HG03354 (cell line): ENCODE data around the gene RAB32.
"Not testable (repeated sequence)": the region's sequence is repeated elsewhere in the genome, so short reads cannot be mapped to it uniquely, and the experiment has no call there.

Source experiments
- ATAC-seq: cut with Tn5 transposase; IDR thresholded peaks from one replicate; pipeline ENCODE4 v1.9.1; 2021; ENCODE audit warnings: mild to moderate bottlenecking; ENCODE audit not compliant: unreplicated experiment, poor library complexity, severe bottlenecking

The RAB32 gene

GRCh38 chr6:146543211-146543939, at the start of gene RAB32:
TSS of gene RAB32 (plus strand) at chr6:146543833. CDS start at chr6:146543872, 39 bp downstream.
- ATAC-seq: peak; percentile 79

- no peak for ATAC-seq
Measured at GRCh38 chr6:146498309-146498708, 45.3 kb upstream of the RAB32 start.

GRCh38 chr6:146503096-146503495, 40.5 kb upstream of the RAB32 start:
- no peak for ATAC-seq

- no peak for ATAC-seq
Measured at GRCh38 chr6:146515212-146515611, 28.4 kb upstream of the RAB32 start.

- ATAC-seq: no peak
Measured at GRCh38 chr6:146526192-146526591, 17.4 kb upstream of the RAB32 start.

GRCh38 chr6:146532702-146533101, 10.9 kb upstream of the RAB32 start:
- no peak for ATAC-seq

GRCh38 chr6:146542881-146543210, 787 bp upstream of the RAB32 start:
- no peak for ATAC-seq

GRCh38 chr6:146543940-146544615, 445 bp downstream of the RAB32 start:
- ATAC-seq: no peak

GRCh38 chr6:146544616-146545182, 1.1 kb downstream of the RAB32 start:
- no peak for ATAC-seq

GRCh38 chr6:146545581-146545980, 1.9 kb downstream of the RAB32 start:
- ATAC-seq: no peak

GRCh38 chr6:146546443-146547043, 2.9 kb downstream of the RAB32 start:
- ATAC-seq: no peak

- ATAC-seq: no peak
Measured at GRCh38 chr6:146547889-146548288, 4.3 kb downstream of the RAB32 start.

GRCh38 chr6:146548898-146549374, 5.3 kb downstream of the RAB32 start:
- ATAC-seq: no peak

- ATAC-seq: no peak
Measured at GRCh38 chr6:146550911-146551310, 7.3 kb downstream of the RAB32 start.

- no peak for ATAC-seq
Measured at GRCh38 chr6:146551545-146551944, 7.9 kb downstream of the RAB32 start.

- no peak for ATAC-seq
Measured at GRCh38 chr6:146553377-146554135, 9.9 kb downstream of the RAB32 start.

GRCh38 chr6:146560607-146561006, 17.0 kb downstream of the RAB32 start:
- no peak for ATAC-seq

- not testable (repeated sequence) for ATAC-seq
Measured at GRCh38 chr6:146566661-146567060, 23.0 kb downstream of the RAB32 start.

GRCh38 chr6:146568619-146569018, 25.0 kb downstream of the RAB32 start:
- not testable (repeated sequence) for ATAC-seq

- ATAC-seq: no peak
Measured at GRCh38 chr6:146574211-146574610, 30.6 kb downstream of the RAB32 start.
